Measurements from ENCODE around the gene C9orf85. TPM values are rescaled to one million over a fixed set of nuclear protein-coding genes. Genes with fewer than 3 reads are reported as not detected.

Gene C9orf85
- total and polyA plus RNA-seq, 10 of the 15 experiments (the other 5 are each of a cell fraction or from before 2014, with no cell fraction given): 9.1 to 22.6 (median 16.4) TPM

- no peak overlapping the region for H3K9ac ChIP-seq (ENCODE audit: control insufficient read depth, insufficient read depth, low read length)
- TF ChIP-seq POLR2AphosphoS5 (IDR thresholded peaks at IDR 0.05; ENCODE audit: low read length) (no peak), USF2 (IDR thresholded peaks at IDR 0.05; ENCODE audit: borderline replicate concordance, low read depth, low read length) (no peak), SMC3 (IDR thresholded peaks at IDR 0.05; ENCODE audit: borderline replicate concordance, low read length) (no peak), POU2F2 (IDR thresholded peaks at IDR 0.05; ENCODE audit: borderline replicate concordance, low read depth, low read length) (no peak), NFYB (IDR thresholded peaks at IDR 0.05; ENCODE audit: insufficient read depth, low read depth, low read length) (no peak)
- DNase-seq (ENCODE audit: low read depth, low spot score): no peak
- SMC1A ChIA-PET (ENCODE audit: uncharacterized antibody, unreplicated experiment): interaction anchor here (8.2 kb wide), 1 partner anchor 9 kb away, joined by 77 read pairs; no protein-coding TSS in a partner anchor
- BruUV-seq (replicated peaks): no TSS peak
- no peak for FAIRE-seq
- CTCF ChIA-PET: interaction anchor here (0.8 to 0.9 kb wide), 2 partner anchors 14 to 27 kb away, joined by 3 read pairs; no protein-coding TSS in a partner anchor
- in situ Hi-C loops (cut with MboI): loop anchor here (25.0 kb wide), 2 partner anchors 1506 to 1656 kb away; partner anchors contain the start of genes KLF9 and SMC5
- no peak overlapping the region for H2AFZ ChIP-seq (ENCODE audit: control insufficient read depth, low read depth, low read length)
- no peak overlapping the region for H3K27ac ChIP-seq (ENCODE audit: control insufficient read depth, insufficient read depth)
- H3K9me3 ChIP-seq (replicated peaks; ENCODE audit: control insufficient read depth, insufficient read depth, low read length): peaks cover 4% of the 10 kb centered on the region; the same call in 2 of the 3 replicates
- H4K20me1 ChIP-seq (ENCODE audit: control insufficient read depth, insufficient read depth): no peaks in the 10 kb centered on the region
- POLR2A ChIA-PET: interaction anchor here (1.0 kb wide), 1 partner anchor 36 kb away, joined by 3 read pairs; no protein-coding TSS in a partner anchor
- H3K79me2 ChIP-seq (ENCODE audit: control insufficient read depth, insufficient read depth, low read length): peaks cover 51% of the 10 kb centered on the region
- peaks cover 10% of the 10 kb centered on the region for H3K4me1 ChIP-seq (ENCODE audit: control insufficient read depth, insufficient read depth, low read length)
- no peak for ATAC-seq
- RAD21 ChIA-PET (ENCODE audit: unreplicated experiment): interaction anchor here (1.2 kb wide), 1 partner anchor 8 kb away, joined by 4 read pairs; no protein-coding TSS in a partner anchor
- H3K4me3 ChIP-seq: no peak overlapping the region
- 81% methylated on average over 5 of the region's 5 CpGs for WGBS (ENCODE audit: insufficient coverage, insufficient replicate concordance, low lambda C conversion rate, missing lambda C conversion rate)
- no peak overlapping the region for H3K4me2 ChIP-seq (ENCODE audit: control insufficient read depth, insufficient read depth)
- intact Hi-C loops (cut with micrococcal nuclease; ENCODE audit: unreplicated experiment): no loop called here
- no peaks in the 10 kb centered on the region for H3K27me3 ChIP-seq (replicated peaks in 1 of 2; ENCODE audit: control insufficient read depth in 2 of 2, insufficient read depth in 2 of 2, low read length in 1 of 2)
- H3K36me3 ChIP-seq (ENCODE audit: control insufficient read depth in 2 of 2, insufficient read depth in 2 of 2, low read length in 1 of 2): peaks cover 0 to 3% of the 10 kb centered on the region in 2 experiments; a peak in 2 of 4 replicates
These were observed 7.0 kb downstream of the C9orf85 start for GRCh38 chr9:71918419-71918818.
